Fibroblast of the aortic adventitia (primary cell): ENCODE measurements around the gene TES. TPM values are rescaled to one million over a fixed set of nuclear protein-coding genes. Genes with fewer than 3 reads are reported as not detected.

Source experiments
- DNase-seq: peaks from one replicate; pipeline ENCODE4 v3.0.0-alpha.2; 2010; ENCODE audit warnings: low read depth
- H3K4me3 ChIP-seq: 2 replicates; pipeline ENCODE4 v1.5.1; 2011; ENCODE audit warnings: low read depth, mild to moderate bottlenecking, control low read depth, low read length, moderate library complexity
- CTCF ChIP-seq: IDR thresholded peaks from 2 replicates; pipeline ENCODE4 v1.5.1; 2011; ENCODE audit warnings: mild to moderate bottlenecking, low read length, control low read depth, inconsistent platforms; ENCODE audit not compliant: insufficient read depth
- total RNA-seq: library from RNA; depleted of rRNA; stranded (reverse); fragments of >200 nt; gene quantifications from 2 replicates; pipeline ENCODE4 v1.2.3, GENCODE V29; 2012; ENCODE audit warnings: low replicate concordance

Gene TES
- total RNA-seq, 1 donor, result 61.3 TPM

DNA sequence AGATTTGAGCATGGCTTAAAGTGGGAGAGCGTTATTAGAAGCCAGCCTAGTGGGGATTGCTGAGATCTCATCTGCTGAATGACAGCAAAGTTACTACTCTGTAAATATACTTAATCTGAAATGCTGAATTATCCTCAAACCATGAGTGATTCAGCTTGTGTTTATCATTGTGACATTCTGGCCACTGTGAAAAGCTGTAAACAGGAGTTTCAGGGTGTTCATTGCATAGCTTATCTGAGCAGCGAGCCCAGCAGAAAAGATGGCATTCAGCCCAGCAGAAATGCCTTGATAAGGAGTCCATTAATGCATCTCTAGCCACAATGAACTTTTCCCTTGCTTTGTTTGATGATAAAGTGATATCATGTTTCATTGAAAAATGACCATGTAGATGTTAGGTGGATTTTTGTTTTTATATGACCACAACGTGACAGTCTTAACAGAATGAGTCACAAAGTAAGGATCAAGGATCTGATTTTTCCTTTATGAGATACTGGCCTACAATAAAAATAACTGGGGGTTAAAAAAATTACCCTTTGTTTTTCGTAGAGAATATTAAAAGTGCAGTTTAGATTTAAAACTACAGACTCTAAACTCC, 7.8 kb downstream of the TES start:
- TF ChIP-seq CTCF, result no peak
- H3K4me3 ChIP-seq, result peak overlapping the region; percentile 4

GRCh38 chr7:116218747-116219146, 8.4 kb downstream of the TES start:
- no peak for TF ChIP-seq CTCF
- no peak for DNase-seq
- no peak overlapping the region for H3K4me3 ChIP-seq

More for the DNA sequence above, 7.8 kb downstream of the TES start:
- peak; percentile 99 for DNase-seq

- no peak for DNase-seq
- TF ChIP-seq CTCF, result no peak
- no peak overlapping the region for H3K4me3 ChIP-seq
Measured at GRCh38 chr7:116219288-116219687, 8.9 kb downstream of the TES start.

GRCh38 chr7:116219834-116220233, 9.5 kb downstream of the TES start:
- no peak for DNase-seq
- no peak for TF ChIP-seq CTCF
- no peak overlapping the region for H3K4me3 ChIP-seq

DNA sequence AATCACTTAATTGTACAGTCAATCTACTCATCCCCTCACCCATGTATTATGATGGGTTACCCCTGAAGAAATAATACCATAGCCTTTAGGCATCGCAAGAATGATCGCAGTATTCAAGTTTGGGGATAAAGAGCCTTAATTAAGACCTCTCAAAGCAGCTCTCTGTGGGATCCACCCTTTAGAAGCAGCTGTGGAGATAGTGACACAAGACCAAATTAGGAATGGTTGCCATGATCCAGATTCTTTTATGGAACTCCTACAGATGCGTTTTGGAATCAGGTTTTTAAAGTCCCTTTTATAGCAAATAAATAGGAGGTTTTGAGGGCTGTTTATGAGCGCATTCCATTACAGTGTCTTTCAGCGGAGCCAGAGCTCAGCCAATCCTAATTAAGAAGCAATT, 12.2 kb downstream of the TES start:
- TF ChIP-seq CTCF, result no peak
- no peak for DNase-seq
- H3K4me3 ChIP-seq, result no peak overlapping the region

GRCh38 chr7:116223588-116223987, 13.2 kb downstream of the TES start:
- no peak overlapping the region for H3K4me3 ChIP-seq
- DNase-seq, result no peak
- TF ChIP-seq CTCF, result no peak

GRCh38 chr7:116224492-116225098, 14.3 kb downstream of the TES start:
- no peak for TF ChIP-seq CTCF
- no peak overlapping the region for H3K4me3 ChIP-seq
- DNase-seq, result no peak
